B cell (primary cell): ENCODE data around the gene MAGI2.

Experiments used
- EZH2 ChIP-seq: IDR thresholded peaks from 2 replicates; pipeline ENCODE4 v1.6.1; 2012; ENCODE audit warnings: borderline replicate concordance, low read depth, mild to moderate bottlenecking, moderate library complexity, low read length; ENCODE audit not compliant: insufficient read depth, poor library complexity, severe bottlenecking
- TF ChIP-seq, protein P1 (sequence below): fragments of 200-600 bp; IDR thresholded peaks from one replicate; pipeline ENCODE4 v1.8.0; 2022; ENCODE audit warnings: antibody characterized with exemption, mild to moderate bottlenecking

DNA sequence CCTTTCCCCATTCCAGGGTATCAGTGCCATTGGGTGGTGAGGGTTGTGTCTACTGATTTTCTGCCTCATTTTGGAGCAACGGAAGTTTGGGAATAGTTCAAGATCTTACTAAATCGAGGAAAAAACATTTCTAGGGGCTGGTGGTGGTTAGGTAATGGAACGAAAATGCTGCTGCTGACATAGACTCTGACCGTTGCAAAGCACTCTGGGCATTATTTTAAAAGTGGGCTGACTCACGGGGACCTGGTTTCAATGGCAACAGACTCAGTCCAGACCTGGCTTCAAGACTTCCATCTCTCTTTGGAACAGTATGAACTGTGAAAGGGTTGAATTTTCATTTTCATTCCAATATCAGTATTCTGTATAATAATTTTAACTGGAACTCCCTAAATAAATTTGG, 1370.9 kb downstream of the MAGI2 start:
- TF ChIP-seq, protein P1, sequence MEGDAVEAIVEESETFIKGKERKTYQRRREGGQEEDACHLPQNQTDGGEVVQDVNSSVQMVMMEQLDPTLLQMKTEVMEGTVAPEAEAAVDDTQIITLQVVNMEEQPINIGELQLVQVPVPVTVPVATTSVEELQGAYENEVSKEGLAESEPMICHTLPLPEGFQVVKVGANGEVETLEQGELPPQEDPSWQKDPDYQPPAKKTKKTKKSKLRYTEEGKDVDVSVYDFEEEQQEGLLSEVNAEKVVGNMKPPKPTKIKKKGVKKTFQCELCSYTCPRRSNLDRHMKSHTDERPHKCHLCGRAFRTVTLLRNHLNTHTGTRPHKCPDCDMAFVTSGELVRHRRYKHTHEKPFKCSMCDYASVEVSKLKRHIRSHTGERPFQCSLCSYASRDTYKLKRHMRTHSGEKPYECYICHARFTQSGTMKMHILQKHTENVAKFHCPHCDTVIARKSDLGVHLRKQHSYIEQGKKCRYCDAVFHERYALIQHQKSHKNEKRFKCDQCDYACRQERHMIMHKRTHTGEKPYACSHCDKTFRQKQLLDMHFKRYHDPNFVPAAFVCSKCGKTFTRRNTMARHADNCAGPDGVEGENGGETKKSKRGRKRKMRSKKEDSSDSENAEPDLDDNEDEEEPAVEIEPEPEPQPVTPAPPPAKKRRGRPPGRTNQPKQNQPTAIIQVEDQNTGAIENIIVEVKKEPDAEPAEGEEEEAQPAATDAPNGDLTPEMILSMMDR = no peak
- TF ChIP-seq EZH2 = no peak
